Spleen (tissue), 7 donors: Measurements from ENCODE around the gene NOTUM.

ENCODE experiments used
- POLR2A ChIP-seq, 3 donors: fragments of 450-650 bp; IDR thresholded peaks; one replicate each; pipeline ENCODE4 v1.5.1; 2017; ENCODE audit warnings: antibody characterized with exemption in 3 of 3, mild to moderate bottlenecking in 1 of 3
- TF ChIP-seq, protein P1 (sequence below), 11 experiments: fragments of 200-600 bp in 7 of 11; fragments of 450-650 bp in 4 of 11; sonication (generic) in 4 of 11; IDR thresholded peaks in 8 of 11; conservative IDR thresholded peaks in 3 of 11; 1 replicate in 7 of 11; 2 replicates in 4 of 11; pipeline versions ENCODE4 v1.4.0 to v1.8.0; 2016 to 2021; ENCODE audit warnings: antibody characterized with exemption in 11 of 11, inconsistent platforms in 4 of 11, mild to moderate bottlenecking in 1 of 11
- donor health status: DM: no; HTN: no; CAD: no; lungs with moderate emphysema.
- donor health status: DM: no; HTN: no; CAD: no.
- donor health status: DM: no; HTN: no; CAD: no.

DNA sequence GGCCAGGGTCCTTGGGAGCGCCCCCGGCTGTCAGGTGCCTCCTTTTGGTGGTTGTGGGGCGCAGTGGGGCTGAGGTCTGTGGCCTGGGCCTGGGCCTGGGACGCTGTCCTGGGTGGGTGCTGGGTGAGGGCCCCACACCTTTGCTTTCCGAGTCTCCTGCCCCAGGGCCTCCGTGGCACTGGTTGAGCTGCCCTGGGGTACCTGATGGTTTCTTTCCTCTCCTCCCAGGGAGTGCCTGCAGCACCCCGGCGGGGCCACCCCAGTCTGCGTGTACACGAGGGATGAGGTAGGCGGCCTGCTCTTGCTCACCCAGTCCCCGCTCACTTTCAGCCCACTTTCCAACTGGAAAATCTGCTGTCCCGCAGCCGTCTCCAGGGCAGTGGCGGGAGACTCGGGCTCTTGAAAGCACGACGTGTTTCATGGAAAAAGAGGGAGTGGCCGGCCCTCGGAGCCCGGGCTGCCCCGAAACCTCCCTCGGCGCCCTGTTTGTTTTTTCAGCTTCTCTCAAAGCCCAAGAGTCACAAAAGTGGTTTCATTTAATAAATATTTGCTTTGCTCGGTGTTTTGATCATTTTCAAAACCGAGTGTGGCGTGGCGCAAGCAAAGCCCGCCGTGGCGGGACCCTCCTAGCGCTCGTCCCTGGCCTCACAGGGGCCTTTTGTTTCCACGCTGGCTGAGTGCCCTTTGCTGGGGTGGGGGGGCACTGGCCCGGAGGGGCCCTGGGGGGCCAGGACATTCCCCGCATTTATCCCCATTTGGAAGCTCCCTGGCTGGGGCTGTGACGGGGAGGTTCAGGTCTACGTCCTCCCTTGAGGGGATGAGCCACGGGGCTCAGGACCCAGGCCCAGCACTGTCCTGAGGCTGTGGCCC lies 33.8 kb upstream of the NOTUM start:
- TF ChIP-seq, protein P1, sequence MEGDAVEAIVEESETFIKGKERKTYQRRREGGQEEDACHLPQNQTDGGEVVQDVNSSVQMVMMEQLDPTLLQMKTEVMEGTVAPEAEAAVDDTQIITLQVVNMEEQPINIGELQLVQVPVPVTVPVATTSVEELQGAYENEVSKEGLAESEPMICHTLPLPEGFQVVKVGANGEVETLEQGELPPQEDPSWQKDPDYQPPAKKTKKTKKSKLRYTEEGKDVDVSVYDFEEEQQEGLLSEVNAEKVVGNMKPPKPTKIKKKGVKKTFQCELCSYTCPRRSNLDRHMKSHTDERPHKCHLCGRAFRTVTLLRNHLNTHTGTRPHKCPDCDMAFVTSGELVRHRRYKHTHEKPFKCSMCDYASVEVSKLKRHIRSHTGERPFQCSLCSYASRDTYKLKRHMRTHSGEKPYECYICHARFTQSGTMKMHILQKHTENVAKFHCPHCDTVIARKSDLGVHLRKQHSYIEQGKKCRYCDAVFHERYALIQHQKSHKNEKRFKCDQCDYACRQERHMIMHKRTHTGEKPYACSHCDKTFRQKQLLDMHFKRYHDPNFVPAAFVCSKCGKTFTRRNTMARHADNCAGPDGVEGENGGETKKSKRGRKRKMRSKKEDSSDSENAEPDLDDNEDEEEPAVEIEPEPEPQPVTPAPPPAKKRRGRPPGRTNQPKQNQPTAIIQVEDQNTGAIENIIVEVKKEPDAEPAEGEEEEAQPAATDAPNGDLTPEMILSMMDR (IDR thresholded peaks at IDR 0.05 in 8 of 11, conservative IDR thresholded peaks at IDR 0.05 in 3 of 11) = no peak
- TF ChIP-seq POLR2A (IDR thresholded peaks at IDR 0.05) = no peak
